Measurements from ENCODE around the gene TMPRSS4.

The TMPRSS4 gene, protein sequence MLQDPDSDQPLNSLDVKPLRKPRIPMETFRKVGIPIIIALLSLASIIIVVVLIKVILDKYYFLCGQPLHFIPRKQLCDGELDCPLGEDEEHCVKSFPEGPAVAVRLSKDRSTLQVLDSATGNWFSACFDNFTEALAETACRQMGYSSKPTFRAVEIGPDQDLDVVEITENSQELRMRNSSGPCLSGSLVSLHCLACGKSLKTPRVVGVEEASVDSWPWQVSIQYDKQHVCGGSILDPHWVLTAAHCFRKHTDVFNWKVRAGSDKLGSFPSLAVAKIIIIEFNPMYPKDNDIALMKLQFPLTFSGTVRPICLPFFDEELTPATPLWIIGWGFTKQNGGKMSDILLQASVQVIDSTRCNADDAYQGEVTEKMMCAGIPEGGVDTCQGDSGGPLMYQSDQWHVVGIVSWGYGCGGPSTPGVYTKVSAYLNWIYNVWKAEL

DNA sequence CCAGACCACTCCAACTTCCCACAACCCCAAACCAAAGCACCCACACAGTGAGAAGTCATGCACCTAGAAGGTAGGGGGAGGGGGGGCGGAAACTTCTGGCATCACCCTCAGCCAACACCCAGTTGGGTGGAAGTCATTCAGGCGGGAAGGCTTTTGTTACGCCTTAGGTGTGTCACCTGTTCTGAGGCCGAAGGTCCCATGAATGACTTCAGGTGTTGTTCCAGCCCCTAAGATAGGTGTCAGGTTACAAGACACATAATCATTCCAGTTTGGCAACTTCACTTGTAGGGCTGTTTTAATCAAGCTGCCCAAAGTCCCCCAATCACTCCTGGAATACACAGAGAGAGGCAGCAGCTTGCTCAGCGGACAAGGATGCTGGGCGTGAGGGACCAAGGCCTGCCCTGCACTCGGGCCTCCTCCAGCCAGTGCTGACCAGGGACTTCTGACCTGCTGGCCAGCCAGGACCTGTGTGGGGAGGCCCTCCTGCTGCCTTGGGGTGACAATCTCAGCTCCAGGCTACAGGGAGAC lies at the start of gene TMPRSS4:
TSS of gene TMPRSS4 (plus strand) at position 325 of the 528 bp plus-strand sequence. CDS start 225 bp downstream, outside the sequence.
- no peak for DNase-seq (ENCODE audit: low read depth in 2 of 2)

DNA sequence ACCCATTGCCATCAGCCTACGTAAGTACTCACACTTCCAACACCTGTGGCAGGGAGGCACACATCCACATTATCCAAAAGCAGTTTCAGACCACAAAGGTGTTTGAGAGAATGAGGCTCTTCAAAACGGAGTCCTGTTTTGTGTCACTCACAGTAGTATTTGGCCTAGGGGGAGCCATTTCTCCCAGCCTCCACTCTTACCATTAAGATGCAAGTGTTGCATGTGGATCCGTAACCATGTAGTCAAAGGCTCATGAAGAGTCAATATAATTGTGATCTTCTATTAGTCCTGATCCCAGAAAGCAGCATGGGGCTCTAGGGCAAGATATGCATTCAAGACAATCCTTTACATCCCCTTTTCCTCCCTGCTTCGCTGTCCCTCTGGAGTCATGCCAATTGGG lies 49.2 kb upstream of the TMPRSS4 start:
- DNase-seq (ENCODE audit: low read depth in 2 of 2), result no peak

DNA sequence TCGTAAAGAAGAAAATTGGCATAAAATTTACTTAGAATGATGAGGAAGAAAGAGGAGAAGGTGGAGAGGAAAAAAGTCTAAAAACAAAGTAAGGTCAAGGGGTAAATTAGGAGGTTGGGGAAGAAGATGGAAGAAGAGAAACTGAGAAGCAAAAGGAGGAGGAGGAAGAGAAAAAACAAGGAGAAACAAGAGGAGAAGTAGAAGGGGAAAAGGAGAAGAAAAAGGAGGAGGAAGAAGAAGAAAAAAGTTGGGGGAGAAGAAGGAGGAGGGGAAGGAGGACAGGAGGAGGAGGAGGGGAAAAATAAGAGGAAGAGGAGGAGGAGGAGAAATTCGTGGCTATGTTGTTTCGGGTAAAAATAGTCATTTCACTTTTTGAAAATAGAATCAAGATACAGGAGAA lies 48.3 kb upstream of the TMPRSS4 start:
- DNase-seq (ENCODE audit: low read depth in 2 of 2), result no peak

DNA sequence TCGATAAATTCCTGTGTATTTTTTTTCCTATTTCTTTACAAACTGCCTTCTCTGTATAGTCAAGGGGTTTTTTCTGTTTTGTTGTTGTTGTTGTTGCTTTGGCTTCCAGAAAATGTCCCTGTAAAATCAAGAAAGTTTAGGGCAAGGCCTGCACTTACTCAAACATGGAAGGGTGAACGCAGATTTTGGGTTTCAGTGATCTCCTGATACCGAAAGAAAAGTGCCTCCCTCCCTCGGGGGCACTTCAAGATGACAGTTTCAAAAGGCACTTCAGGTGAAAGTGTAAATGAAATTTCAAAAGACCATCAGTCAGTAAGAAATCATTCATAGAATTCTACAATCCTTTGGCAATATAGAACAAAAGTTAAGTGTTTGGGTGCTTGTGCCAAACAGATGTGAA lies 43.4 kb upstream of the TMPRSS4 start:
- no peak for DNase-seq (ENCODE audit: low read depth in 2 of 2)

DNA sequence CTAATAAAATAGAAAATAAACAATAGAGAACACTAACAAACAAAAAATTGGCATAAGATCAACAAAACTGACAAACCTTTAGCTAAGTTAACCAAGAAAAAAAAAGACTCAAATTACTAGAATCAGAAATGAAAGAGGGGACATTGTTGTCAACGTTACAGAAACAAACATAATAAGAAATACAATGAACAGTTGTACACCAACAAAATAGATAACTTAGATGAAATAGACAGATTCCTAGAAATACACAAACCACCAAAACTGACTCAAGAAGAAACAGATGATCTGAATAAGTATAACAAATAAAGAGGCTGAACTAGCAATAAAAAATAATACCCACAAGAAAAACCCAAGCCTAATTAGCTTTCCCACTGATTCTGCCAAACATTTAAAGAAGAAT lies 34.7 kb upstream of the TMPRSS4 start:
- DNase-seq (ENCODE audit: low read depth in 2 of 2), result no peak

DNA sequence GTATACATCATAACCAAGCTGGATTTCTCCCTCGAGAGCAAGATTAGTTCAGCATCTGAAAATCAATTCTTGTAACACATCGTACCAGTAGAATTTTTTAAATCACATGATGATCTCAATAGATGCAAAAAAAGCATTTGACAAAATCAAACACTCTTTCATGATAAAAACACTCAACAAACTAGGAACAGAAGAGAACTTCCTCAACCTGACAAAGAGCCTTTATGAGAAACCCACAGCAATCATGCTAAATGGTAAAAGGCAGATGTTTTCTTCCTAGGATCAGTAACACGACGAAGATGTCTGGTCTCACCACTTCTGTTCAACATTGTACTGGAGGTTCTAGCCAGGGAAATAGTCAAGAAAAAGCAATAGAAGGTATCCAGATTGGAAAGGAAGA lies 34.1 kb upstream of the TMPRSS4 start:
- DNase-seq (ENCODE audit: low read depth in 2 of 2), result no peak

DNA sequence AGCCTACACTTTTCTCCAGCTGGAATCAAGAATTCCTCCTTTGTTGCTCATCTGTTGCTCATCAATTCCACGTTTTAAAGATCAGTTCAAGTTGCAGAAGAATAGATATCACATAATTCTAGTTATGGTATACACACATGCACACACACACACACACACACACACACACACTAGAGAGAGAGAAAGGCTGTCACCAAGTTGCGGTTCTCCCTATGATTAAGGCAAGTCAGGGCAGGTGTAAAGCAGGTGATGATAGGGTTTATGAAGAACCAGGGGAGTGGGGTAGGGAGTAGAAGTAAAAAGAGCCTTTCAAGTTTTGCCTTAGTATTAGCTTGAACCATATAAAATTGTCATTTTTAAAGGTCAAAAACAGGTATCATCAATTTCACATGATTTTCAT lies 31.7 kb upstream of the TMPRSS4 start:
- no peak for DNase-seq (ENCODE audit: low read depth in 2 of 2)

DNA sequence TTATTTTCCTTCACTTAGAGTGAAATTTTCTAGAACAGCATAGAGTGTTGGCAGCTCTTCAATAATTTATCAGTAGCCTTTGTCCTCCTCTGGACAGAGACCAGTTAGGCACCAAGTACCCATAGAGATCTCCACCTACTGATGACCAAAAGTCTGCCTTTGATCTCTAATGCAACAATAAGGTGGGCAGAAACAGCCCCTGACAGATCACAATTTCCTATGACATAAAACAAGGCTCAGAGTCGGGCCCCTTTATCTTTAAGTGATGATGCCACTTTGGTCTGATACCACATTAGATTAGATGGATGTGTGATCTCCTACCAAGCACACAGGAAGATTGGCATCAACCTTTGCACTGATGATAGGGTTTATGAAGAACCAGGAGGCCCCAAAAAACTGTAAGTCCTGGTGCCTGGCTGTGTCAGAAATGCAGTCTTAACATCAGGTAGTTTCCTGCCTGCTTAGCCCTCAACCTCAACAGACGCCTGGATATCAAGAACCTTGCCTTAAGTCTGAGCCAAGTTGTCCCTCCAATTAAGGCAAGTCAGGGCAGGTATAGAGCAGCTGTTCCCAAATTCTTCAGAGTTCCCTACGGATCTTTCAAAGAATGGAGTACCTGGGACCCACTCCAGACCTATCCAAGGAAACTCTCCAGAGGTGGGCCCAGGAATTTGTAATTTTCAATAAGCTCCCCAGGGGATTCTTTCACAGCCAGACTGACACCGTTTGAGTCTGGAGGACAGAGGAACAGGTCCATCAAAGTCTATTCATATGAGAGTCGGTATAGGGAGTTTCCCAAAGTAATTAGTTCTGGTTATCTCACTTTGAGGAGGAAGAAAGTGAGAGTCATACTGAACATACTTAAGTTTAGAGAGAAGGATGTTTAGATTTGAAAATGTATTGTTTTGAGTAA lies 30.6 kb upstream of the TMPRSS4 start:
- DNase-seq (ENCODE audit: low read depth in 2 of 2), result no peak

DNA sequence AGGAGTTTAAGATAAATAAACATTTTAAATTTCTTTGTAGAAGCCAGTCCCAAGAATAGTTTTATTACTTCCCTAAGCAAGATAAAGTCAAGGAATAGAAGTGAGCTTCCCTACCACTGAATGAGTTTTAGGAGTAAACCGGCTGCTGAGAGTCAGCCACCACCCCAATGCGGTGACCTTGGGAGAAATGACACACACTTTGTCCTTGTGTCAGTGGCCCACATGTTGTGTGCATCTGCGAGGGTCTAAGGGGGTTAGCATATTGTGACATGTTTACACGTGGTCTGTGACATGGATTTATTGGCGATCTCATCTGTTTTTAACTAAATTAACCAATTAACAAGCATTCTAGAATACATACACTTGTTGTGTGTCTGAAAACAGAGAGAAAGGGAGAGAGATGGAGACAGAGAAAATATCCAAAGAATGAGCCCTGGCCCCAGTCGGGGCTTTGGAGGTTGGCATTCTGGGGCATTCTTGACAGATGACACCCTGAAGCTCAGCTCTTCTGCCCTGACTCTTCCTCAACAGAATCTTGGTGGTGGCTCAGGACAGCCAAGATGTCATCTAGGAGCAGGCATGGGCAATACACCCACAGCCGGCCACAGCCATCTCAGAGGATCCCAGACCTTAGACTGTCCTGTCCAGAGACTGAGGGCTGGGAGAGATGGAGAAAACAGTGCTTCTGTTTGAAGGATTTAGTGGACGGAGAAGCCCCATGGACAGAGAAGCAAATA lies 29.7 kb upstream of the TMPRSS4 start:
- DNase-seq (ENCODE audit: low read depth in 2 of 2), result no peak

DNA sequence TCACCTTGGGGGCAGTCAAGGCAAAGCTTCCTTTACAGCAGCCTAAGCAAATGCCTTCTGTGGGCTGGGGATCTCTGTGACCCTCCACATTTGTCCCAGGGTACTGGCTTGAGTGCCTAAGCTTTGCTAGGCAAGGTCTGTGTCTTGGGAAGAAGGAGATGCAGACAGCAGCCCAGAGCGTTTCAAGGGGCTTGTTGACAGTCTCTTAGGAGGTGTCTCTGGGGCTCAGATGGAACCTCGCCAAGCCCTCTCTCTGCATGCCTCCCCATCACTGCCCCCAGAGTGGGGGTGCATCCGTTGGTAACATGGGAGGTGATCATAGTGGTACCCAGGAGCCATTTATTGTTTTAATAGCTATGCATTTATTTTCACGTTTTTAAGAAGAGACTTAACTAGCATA lies 29.1 kb upstream of the TMPRSS4 start:
- no peak for DNase-seq (ENCODE audit: low read depth in 2 of 2)

DNA sequence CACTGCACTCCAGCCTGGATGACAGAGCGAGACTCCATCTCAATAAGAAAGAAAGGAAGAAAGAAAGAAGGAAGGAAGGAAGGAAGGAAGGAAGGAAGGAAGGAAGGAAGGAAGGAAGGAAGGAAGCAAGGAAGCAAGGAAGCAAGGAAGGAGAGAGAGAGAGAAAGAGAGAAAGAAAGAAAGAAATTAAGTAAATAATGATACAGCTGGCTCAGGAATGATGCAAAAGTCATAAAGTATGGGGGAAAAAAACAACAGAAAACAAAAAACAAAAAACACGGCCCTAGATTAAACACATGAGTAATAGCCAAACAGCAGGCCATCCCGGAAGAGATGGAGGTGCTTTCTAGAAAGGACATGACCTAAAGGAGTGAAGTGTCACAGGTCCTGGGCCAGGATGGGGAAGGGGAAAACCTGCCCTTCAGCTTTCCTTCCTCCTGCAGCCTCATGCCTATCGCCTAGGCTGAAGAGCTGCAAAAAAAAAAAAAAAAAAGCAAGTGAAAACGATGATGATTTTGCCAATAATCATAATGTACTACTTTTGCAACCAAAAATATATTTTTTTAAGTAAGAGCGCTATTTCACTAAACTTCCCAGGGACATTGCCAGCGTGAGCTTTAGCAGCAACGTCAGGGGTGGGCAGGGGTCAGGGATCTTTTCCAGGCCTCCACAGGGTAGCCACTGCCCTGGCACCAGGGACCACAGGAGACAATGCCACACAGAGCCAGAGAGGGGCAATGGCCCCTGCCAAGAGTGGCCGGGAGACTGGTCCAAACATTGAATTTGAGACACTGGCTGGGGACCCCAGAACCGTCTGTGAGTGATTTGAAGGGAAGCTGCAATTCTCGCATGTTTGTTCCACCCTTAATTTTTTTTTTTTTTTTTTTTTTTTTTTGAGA lies 28.2 kb upstream of the TMPRSS4 start:
- DNase-seq (ENCODE audit: low read depth in 2 of 2), result no peak

DNA sequence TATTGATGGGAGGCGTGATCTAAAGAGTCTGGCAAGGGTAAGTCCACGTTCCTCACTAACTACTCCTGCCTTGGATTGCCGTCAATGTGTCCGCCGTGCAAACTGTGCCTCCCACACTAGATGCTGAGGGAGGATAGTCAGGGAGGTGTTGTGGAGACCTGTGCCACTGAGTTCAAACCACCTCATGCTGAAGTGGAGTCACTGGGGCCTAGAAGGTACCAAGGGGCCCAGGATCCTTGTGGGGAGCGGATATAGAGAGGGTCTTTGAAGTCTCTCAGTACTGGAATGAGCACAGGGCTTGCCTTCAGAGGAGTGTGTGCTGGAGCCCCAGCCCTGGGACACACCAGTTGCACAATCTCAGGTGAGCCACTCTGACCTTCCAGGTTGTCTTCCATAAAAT lies 27.1 kb upstream of the TMPRSS4 start:
- DNase-seq (ENCODE audit: low read depth in 2 of 2), result no peak

DNA sequence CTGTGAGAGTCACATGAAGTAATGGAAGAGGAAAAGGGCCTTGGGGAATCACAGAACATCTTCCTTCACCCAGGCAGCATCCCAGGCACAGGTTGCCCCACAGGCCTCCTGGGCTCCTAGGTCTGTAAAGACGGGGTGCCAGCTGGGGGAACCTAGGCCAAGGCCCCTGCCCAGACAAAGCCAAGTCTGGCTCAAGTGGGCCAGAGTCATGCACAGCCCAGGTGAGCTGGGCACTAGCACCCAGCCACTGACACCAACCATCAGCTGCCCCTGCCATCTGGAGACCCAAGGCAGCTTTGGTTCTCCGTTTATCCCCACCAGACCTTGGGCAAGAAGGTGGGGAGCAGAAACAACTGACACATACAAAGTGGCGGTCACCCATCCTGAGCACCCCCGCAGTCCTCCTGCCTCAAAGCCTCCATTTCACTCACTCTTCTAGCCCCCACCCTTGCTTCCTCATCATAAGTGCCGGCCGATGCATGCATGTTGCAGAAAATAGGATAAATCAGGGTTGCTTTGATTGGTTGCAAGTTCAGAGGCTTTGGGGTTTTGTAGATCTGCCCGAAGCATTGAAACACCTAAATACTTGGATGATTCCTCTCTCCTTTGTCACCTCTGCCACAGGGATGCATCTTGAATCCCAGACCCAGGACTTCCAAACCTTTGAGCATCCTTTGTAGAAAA lies 26.5 kb upstream of the TMPRSS4 start:
- no peak for DNase-seq (ENCODE audit: low read depth in 2 of 2)

DNA sequence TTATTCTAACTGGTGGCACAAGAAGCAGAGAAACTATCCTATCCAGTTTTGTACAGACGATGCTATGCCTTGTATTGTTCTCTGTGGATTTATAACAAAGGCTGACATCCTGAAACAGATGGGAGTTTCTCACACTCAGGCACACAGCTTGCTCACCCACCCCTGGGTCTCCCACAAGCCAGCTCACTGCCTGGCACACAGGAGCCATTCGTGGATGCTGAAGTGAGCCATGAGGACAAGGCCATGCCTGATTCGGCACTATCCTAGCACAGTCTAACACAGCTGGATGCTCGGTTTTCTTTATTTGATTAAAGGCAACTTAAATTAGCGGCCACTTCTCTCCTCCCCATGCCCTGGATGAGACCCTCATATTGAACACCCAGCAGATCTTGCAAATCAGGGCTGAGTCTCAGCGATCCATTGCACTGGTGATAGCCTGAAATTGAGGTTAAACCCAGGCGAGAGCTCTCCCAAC lies 25.7 kb upstream of the TMPRSS4 start:
- no peak for DNase-seq (ENCODE audit: low read depth in 2 of 2)

DNA sequence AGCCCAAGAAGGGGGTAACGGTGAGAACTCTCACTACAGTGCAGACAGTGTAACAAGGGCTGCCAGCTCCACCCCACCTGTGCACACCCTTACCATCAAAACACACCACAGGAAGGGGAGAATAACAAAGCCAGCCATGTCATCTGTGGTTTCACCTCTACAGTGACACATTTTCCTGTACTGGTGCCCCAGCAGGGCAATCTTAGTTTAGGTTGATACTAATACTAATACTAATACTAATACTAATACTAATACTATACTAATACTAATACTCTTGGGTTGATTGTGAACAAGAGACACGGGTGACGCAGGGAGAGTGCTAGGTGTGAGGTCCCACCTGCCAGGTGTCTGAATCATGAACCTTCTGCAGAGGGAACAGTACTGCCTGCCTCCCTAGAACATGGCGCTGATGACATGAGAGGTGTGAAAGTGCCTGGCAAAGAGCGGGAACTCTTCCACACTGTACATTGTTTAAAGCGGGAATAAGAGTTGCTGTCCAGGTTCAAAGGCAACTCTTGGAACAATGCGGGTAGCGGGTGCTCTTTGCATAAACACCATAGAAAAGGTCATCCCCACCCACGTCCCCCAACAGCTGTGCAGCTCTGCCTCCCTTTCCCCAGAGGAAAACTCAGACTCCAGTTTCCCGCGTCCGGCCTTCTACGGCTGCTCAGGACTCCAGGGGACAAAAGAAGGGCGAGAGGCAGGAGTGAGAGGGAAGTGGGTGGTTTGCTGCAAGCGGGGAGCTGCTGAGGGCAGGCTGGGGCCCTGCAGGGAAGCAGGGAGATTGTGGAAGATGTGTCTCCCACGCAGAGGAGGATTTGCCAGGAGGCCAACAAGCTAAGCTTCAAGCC lies 25.0 kb upstream of the TMPRSS4 start:
- DNase-seq (ENCODE audit: low read depth in 2 of 2), result peak; percentile 52 to 57

DNA sequence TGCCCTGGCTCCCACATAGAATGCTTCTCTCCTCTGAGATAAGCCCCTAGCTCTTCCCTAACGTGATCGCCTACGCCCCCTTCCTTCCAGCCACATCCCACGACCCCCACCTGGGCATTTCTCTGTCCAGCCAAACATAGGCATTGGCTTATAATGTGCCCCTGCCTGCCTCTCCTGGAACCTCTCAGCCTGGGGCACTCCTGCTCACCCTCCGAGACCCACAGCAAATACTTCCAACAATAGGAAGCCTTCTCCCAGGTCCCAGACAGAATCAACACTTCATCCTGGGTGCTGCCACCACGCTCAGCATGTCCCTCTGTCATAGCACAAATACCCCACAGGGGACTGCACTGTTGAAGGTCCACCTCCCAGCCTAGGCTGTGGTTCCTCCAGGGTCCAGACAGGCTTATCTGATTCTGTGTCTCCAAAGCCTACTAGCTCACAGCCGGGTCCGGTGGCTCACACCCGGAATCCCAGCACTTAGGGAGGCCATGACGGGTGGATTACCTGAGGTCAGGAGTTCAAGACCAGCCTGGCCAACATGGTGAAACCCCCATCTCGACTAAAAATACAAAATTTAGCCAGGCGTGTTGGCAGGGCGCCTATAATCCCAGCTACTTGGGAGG lies 24.2 kb upstream of the TMPRSS4 start:
- no peak for DNase-seq (ENCODE audit: low read depth in 2 of 2)

DNA sequence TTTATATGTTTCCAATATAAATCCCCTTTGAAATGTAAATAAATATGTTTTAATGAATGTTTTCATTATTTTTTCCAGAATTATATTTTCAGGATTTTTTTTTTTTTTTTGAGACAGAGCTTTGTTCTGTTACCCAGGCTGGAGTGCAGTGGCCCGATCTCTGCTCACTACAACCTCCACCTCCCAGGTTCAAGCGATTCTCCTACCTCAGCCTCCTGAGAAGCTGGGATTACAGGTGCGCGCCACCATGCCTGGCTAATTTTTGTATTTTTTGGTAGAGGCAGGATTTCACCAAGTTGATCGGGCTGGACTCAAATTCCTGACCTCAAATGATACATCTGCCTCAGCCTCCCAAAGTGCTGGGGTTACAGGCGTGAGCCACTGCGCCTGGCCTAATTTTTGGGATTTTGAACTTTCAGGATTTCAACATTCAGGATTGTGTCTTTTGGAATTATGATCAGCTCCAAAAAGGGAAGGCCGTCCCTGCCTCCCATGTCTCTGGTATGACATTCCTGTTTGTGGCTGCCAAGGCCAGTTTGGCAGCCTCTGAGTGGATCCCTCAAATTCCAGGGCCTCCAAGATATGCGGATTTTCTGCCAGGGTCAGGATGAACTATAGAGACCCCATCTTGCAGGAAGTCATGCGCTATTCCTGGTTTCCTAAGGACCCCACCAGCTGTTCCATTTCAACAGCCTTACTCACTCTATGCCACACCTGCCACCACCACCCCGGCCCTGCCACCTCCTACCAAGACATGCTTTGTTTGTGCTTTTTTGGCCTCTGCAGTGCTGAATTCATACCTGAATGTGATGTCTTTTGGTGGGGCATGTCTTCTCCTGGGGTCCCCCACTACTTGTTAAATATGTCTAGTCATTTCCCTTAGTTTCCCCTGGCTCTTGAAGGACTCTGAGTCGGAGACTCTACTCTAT lies 21.9 kb upstream of the TMPRSS4 start:
- DNase-seq (ENCODE audit: low read depth in 2 of 2), result no peak

DNA sequence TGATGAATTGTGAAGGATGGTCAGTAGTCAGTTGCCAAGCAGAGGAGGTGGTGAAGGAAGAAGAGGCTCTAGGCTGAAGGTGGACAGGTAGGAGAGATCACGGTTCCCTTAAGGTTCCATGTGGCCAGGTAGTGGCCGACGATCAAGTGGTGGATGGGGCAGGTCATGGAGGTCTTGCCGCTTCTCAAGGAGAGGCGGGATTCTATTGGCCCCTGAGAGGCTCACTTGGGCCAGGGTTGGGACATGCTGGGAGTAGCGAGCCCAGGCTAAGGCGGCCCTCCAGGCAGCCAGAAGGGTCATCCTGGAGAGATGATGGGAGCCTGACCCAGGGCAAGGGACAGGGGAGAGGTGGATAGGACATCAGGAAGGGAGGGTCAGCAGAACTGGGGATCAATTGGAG lies 20.9 kb upstream of the TMPRSS4 start:
- no peak for DNase-seq (ENCODE audit: low read depth in 2 of 2)

All from stimulated activated CD4-positive, alpha-beta T cell treated with anti-CD3 and anti-CD28 coated beads, Interleukin-15, amount 100 ng/mL, for 48 hours (primary cell).